ENCODE data around the gene ARF6. TPM values are rescaled to one million over a fixed set of nuclear protein-coding genes. Genes with fewer than 3 reads are reported as not detected.

ARF6 gene
- total RNA-seq, 1 experiment from 2014 or later: 49.2 TPM

DNA sequence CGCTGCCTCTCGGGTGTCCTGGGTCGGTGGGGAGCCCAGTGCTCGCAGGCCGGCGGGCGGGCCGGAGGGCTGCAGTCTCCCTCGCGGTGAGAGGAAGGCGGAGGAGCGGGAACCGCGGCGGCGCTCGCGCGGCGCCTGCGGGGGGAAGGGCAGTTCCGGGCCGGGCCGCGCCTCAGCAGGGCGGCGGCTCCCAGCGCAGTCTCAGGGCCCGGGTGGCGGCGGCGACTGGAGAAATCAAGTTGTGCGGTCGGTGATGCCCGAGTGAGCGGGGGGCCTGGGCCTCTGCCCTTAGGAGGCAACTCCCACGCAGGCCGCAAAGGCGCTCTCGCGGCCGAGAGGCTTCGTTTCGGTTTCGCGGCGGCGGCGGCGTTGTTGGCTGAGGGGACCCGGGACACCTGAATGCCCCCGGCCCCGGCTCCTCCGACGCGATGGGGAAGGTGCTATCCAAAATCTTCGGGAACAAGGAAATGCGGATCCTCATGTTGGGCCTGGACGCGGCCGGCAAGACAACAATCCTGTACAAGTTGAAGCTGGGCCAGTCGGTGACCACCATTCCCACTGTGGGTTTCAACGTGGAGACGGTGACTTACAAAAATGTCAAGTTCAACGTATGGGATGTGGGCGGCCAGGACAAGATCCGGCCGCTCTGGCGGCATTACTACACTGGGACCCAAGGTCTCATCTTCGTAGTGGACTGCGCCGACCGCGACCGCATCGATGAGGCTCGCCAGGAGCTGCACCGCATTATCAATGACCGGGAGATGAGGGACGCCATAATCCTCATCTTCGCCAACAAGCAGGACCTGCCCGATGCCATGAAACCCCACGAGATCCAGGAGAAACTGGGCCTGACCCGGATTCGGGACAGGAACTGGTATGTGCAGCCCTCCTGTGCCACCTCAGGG is 679 bp downstream of the ARF6 start:
- WGBS (ENCODE audit: extremely low coverage, insufficient read length, low lambda C conversion rate): no CpG with 5 or more reads among the region's 85 CpGs

More for the DNA sequence above, 679 bp downstream of the ARF6 start:
- Histone ChIP-seq H3K79me1 (ENCODE audit: insufficient read depth, low read depth, low read length, poor library complexity, severe bottlenecking) (no peaks in the 10 kb centered on the region), H3K4me2 (ENCODE audit: insufficient read depth, insufficient read length, low read length) (peak overlapping the region; percentile 73), H3K18ac (ENCODE audit: insufficient read length, low read depth, low read length) (peak overlapping the region; percentile 90), H3K79me2 (ENCODE audit: insufficient read depth, low read length) (peaks cover 20% of the 10 kb centered on the region; the same call in 1 of the 2 replicates), H2BK5ac (ENCODE audit: insufficient read length, low read length) (peak overlapping the region; percentile 33), H3K56ac (ENCODE audit: insufficient read length, low read depth, low read length) (no peak overlapping the region), H3K4ac (ENCODE audit: low read depth, low read length) (no peak overlapping the region; the same call in 1 of the 2 replicates), H2BK120ac (ENCODE audit: low read depth, low read length, poor library complexity, severe bottlenecking) (no peak overlapping the region), H3K27me3 (ENCODE audit: insufficient read depth, low read length) (no peaks in the 10 kb centered on the region), H2AK5ac (ENCODE audit: insufficient read length, low read length) (no peak overlapping the region), H2BK12ac (ENCODE audit: insufficient read length, low read depth, low read length) (no peak overlapping the region), H3K23me2 (ENCODE audit: insufficient read length, low read depth, low read length, poor library complexity, severe bottlenecking) (peaks cover 9% of the 10 kb centered on the region), H3K14ac (ENCODE audit: insufficient read depth, low read length) (peak overlapping the region; percentile 98), H3T11ph (ENCODE audit: low read length) (no peak overlapping the region), H4K5ac (ENCODE audit: insufficient read length, low read depth, low read length) (no peak overlapping the region), H3K9me3 (ENCODE audit: control insufficient read depth, low read depth, low read length) (no peaks in the 10 kb centered on the region), H4K20me1 (ENCODE audit: control insufficient read depth, insufficient read depth, insufficient read length) (no peaks in the 10 kb centered on the region), H3K27ac (ENCODE audit: insufficient read length, low read depth, low read length) (peak overlapping the region; percentile 33), H3K9ac (ENCODE audit: extremely low read depth, insufficient read length, low read length) (peak overlapping the region; percentile 98), H4K91ac (ENCODE audit: insufficient read length, low read depth, low read length) (no peak overlapping the region), H3K4me1 (ENCODE audit: insufficient read depth, low read length) (no peaks in the 10 kb centered on the region), H2AFZ (ENCODE audit: low read length) (no peak overlapping the region), H3K23ac (ENCODE audit: insufficient read length, low read depth, low read length) (peak overlapping the region; percentile 63), H2BK15ac (ENCODE audit: low read depth, low read length) (no peak overlapping the region), H2BK20ac (ENCODE audit: low read depth, low read length, poor library complexity, severe bottlenecking) (no peak overlapping the region), H4K8ac (replicated peaks; ENCODE audit: insufficient read length, low read depth, low read length) (no peak overlapping the region)
- Mint-ChIP-seq H3K4me3 (peak overlapping the region; percentile 92 to 94), H3K36me3 (ENCODE audit: insufficient read depth in 1 of 3, low read depth in 3 of 3) (peaks cover 18 to 27% (median 21%) of the 10 kb centered on the region in 3 experiments), H3K27ac (peak overlapping the region; percentile 96 to 99 (median 97)), H3K4me1 (peaks cover 34 to 35% of the 10 kb centered on the region in 2 experiments), H3K27me3 (ENCODE audit: low read depth) (no peaks in the 10 kb centered on the region), H3K9me3 (peaks cover 0 to 2% of the 10 kb centered on the region in 2 experiments; a peak in 2 of 5 replicates)
- TF ChIP-seq, protein P1, sequence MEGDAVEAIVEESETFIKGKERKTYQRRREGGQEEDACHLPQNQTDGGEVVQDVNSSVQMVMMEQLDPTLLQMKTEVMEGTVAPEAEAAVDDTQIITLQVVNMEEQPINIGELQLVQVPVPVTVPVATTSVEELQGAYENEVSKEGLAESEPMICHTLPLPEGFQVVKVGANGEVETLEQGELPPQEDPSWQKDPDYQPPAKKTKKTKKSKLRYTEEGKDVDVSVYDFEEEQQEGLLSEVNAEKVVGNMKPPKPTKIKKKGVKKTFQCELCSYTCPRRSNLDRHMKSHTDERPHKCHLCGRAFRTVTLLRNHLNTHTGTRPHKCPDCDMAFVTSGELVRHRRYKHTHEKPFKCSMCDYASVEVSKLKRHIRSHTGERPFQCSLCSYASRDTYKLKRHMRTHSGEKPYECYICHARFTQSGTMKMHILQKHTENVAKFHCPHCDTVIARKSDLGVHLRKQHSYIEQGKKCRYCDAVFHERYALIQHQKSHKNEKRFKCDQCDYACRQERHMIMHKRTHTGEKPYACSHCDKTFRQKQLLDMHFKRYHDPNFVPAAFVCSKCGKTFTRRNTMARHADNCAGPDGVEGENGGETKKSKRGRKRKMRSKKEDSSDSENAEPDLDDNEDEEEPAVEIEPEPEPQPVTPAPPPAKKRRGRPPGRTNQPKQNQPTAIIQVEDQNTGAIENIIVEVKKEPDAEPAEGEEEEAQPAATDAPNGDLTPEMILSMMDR (conservative IDR thresholded peaks at IDR 0.05): no peak
- DNase-seq: no peak
